GM12874 (cell line): ENCODE results near the gene MAPKAP1.

Experiments
- TF ChIP-seq, protein P1 (sequence below): IDR thresholded peaks from 2 replicates; pipeline ENCODE4 v1.5.1; 2011; ENCODE audit warnings: low read depth, mild to moderate bottlenecking, control low read depth, low read length, moderate library complexity; ENCODE audit not compliant: insufficient read depth

MAPKAP1 gene

DNA sequence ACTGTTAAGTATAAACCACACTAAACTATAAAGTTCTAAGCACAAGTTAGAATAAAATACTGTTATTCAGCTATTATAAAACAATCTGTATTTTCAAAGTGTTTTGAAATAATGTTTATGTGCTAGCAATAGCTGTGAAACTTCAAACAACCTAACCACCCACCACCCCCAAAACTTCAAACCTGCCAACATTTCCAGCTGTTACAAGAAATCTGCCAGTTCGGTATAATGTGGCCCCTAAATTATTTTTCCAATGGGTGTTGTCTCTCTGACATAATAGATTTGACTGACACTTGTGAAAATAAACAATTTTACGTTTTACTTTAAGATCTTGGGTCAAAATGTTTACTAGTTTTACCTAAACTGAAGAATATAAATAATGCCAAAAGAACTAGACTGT is 24.7 kb downstream of the MAPKAP1 start:
- TF ChIP-seq, protein P1, sequence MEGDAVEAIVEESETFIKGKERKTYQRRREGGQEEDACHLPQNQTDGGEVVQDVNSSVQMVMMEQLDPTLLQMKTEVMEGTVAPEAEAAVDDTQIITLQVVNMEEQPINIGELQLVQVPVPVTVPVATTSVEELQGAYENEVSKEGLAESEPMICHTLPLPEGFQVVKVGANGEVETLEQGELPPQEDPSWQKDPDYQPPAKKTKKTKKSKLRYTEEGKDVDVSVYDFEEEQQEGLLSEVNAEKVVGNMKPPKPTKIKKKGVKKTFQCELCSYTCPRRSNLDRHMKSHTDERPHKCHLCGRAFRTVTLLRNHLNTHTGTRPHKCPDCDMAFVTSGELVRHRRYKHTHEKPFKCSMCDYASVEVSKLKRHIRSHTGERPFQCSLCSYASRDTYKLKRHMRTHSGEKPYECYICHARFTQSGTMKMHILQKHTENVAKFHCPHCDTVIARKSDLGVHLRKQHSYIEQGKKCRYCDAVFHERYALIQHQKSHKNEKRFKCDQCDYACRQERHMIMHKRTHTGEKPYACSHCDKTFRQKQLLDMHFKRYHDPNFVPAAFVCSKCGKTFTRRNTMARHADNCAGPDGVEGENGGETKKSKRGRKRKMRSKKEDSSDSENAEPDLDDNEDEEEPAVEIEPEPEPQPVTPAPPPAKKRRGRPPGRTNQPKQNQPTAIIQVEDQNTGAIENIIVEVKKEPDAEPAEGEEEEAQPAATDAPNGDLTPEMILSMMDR, result no peak

DNA sequence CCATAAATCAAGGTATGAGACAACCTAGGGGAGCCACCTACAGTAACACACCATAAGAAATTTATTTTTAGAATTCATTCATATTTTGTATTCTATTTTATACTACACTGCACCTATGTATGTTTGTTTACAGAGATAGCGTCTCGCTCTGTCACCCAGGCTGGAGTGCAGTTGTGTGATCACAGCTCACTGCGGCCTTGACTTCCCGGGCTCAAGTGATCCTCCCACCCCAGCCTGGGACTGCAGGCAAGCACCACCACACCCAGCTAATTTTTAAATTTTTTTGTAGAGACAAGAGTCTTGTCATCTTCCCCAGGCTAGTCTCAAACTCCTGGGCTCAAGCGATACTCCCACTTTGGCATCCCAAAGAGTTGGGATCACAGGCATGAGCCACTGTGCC is 25.4 kb downstream of the MAPKAP1 start:
- TF ChIP-seq, protein P1, result no peak

DNA sequence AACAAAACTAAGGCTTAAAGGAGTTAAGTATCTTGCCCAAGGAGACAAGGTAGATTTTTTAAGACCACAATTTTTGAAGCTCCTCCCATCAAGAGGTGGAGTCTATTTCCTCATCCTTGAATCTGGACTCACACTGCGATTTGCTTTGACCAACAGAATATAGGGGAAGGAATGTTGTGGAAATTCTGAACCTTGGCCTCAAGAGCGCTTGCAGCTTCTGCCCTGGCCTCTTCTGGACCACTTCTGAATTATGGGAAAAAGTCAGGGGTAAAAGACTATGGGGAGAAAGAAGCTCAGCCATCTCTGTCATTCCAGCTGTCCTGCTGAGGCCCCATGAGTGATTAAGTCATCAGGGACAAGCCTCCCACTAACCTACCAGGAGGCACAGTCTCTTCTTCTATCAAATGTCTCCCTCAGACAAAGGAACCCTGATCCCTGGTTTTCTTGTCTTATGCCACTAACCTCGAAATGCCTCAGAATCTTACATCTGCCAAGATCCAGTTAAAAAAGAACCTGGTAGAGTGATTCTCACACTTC is 25.9 kb downstream of the MAPKAP1 start:
- TF ChIP-seq, protein P1, result no peak

DNA sequence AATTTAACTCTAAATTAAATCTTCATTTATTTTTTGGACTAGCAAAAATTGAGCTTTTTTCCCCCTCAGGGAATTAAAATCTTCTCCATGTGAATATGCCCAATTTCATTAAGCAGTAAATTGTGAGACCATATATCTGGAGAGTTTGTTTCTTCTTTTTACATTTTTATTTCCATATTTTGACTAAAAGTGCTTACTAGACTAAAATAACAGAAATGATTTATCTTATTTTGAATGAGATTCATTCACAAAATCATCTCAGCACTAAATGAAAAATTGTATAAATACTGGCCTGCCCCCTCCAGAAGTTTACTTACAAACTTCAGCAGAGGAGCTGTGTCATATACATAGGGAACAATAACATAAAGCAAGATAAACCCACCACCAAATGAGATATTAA is 26.6 kb downstream of the MAPKAP1 start:
- TF ChIP-seq, protein P1, result no peak

DNA sequence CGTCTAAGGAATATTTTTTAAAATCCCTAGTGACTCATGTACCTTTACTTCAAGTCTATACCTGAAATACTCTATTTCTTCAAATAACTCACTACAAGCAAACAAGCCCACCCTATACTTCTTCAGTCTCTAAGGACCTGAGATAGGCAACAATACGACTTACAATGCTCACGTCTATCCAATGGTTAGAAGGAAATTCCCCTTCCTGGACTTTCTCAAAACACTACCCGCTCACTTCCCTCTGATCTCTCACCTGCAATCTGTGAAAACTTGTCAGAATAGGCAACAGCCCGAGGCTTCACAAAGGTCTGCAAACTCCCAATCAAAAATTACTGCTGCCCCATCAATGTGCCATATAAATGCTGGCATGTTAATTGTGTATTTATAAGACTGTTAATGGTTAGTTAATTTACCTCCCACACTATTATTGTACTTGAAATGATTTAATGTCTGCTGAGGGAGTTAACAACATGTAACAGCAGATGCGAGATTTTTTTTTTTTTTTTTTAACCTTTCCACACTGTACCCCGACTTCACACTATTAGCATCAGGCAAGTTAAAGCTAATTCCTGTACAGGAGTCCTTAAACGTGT is 27.3 kb downstream of the MAPKAP1 start:
- TF ChIP-seq, protein P1, result no peak

DNA sequence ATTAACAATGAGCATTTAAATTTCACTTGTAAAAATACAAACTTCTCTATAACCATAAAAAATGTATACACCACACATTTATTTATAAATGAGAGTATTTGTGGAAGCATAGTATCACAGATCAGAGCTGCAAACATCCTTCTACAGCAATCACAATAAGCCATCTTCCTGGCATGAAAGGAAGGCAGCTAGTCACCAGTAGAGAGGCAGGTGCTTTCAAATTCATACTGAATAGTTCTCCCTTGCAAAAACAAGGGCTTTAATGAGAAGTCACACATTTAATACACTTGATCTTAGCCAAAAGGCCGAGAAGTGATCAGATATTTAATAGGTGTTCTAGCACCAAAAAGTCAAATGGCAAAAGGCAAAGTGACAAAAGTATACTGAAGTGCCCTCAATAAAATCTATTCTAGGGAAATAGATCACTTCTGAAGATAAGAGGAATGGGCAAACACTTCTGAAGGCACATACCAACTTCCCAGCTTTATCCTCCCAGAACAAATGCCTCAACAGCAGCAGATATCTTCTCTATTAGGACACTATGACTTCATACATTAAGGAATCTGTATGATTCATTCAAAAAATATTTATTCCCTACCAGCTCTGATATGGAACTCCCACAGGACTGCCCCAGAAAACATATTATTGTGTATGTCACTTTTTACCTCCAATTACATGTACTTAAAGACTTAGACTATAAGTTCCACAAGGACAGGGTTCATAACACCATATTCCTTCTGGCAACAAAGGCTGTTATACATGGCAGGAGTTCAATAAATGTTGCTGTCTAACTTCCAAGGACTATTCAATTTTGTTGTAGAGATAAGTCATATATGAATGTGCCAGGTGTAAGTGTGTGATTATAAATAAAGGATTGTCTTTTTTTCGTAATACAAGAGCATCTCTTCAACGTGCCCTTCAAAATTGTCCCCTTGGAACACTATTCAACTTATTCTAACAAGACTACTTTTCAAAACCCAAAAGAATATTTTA is 31.7 kb downstream of the MAPKAP1 start:
- TF ChIP-seq, protein P1, result no peak

DNA sequence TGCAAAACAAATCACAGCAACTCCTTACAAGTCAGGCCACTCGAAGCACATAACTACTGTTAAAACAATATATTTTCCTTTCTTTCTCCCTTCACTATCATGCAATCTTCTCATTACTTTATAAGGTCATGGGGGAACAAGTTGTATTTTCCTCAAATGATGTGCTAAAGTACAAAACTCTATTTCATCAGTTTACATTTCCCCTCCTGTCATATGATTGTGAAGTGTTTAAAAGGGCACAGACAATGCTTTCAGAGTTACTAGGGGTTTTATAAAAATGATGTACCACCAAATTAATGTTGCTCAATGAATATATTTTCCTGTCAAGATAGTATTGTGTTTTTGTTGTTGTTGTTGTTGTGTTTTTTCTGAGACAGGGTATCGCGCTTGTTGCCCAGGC is 34.1 kb downstream of the MAPKAP1 start:
- TF ChIP-seq, protein P1, result no peak
